Choroid plexus epithelial cell (primary cell): ENCODE measurements around the gene ORMDL1.

Experiments
- DNase-seq: peaks from one replicate; pipeline ENCODE4 v3.0.0-alpha.2; 2010; ENCODE audit warnings: low read depth
- H3K4me3 ChIP-seq: 2 replicates; pipeline ENCODE4 v1.5.1; 2011; ENCODE audit warnings: low read depth, mild to moderate bottlenecking, control low read depth, low read length, moderate library complexity
- CTCF ChIP-seq: conservative IDR thresholded peaks from 2 replicates; pipeline ENCODE4 v1.5.1; 2011; ENCODE audit warnings: low read depth, mild to moderate bottlenecking, control low read depth, inconsistent platforms, low read length, moderate library complexity

ORMDL1 gene

GRCh38 chr2:189783927-189784867 is at the start of gene ORMDL1, which contains the start of gene PMS1:
TSS of gene ORMDL1 (minus strand) at chr2:189784339. CDS start at chr2:189782595, 1,744 bp downstream.
TSS of gene PMS1 (plus strand) at chr2:189784450. CDS start at chr2:189791810, 7,360 bp downstream.
- peak within 1 kb of the TSS; percentile 87 for H3K4me3 ChIP-seq
- DNase-seq = peak; percentile 98
- TF ChIP-seq CTCF = no peak

GRCh38 chr2:189830510-189830909 is 46.4 kb upstream of the ORMDL1 start:
- TF ChIP-seq CTCF = no peak

GRCh38 chr2:189829102-189829833 is 45.1 kb upstream of the ORMDL1 start:
- DNase-seq = no peak
- H3K4me3 ChIP-seq = no peak overlapping the region
- no peak for TF ChIP-seq CTCF

More at GRCh38 chr2:189830510-189830909, 46.4 kb upstream of the ORMDL1 start:
- no peak for DNase-seq
- no peak overlapping the region for H3K4me3 ChIP-seq

- no peak for TF ChIP-seq CTCF
- no peak overlapping the region for H3K4me3 ChIP-seq
Measured at GRCh38 chr2:189826039-189826438, 41.9 kb upstream of the ORMDL1 start.

GRCh38 chr2:189824694-189825396 is 40.7 kb upstream of the ORMDL1 start:
- peak; percentile 55 for DNase-seq
- H3K4me3 ChIP-seq = no peak overlapping the region
- TF ChIP-seq CTCF = no peak

More at GRCh38 chr2:189826039-189826438, 41.9 kb upstream of the ORMDL1 start:
- DNase-seq = no peak

GRCh38 chr2:189821953-189822748 is 38.0 kb upstream of the ORMDL1 start:
- no peak overlapping the region for H3K4me3 ChIP-seq
- peak; percentile 96 for DNase-seq
- no peak for TF ChIP-seq CTCF
